Activated B cell treated with CpG ODN at 0.5 μM for 24 hours (primary cell): Measurements from ENCODE around the gene BIK. TPM values are rescaled to one million over a fixed set of nuclear protein-coding genes. Genes with fewer than 3 reads are reported as not detected.

Experiments used
- ATAC-seq: fragments of 200-7000 bp; cut with Tn5 transposase; one replicate; pipeline ENCODE4 v1.10.0; 2021; ENCODE audit warnings: low read depth, mild to moderate bottlenecking, moderate library complexity
- CTCF ChIA-PET: fragments of 350-600 bp; sonication (Branson Sonifier 250); formaldehyde crosslinking; loops from one replicate; lab custom pipeline; 2021; ENCODE audit warnings: antibody characterized with exemption; lab: Charles Lee
- POLR2A ChIA-PET: fragments of 350-600 bp; sonication (Branson Sonifier 250); formaldehyde crosslinking; loops from one replicate; lab custom pipeline; 2021; ENCODE audit warnings: antibody characterized with exemption; lab: Charles Lee
- DNase-seq: peaks from one replicate; pipeline ENCODE4 v3.0.0; 2022
- H3K27ac Mint-ChIP-seq: one replicate; pipeline ENCODE4 v1.8.0; 2020; ENCODE audit warnings: mixed read lengths
- H3K27me3 Mint-ChIP-seq: one replicate; pipeline ENCODE4 v1.8.0; 2021; ENCODE audit warnings: mixed read lengths
- H3K36me3 Mint-ChIP-seq: one replicate; pipeline ENCODE4 v1.8.0; 2021; ENCODE audit warnings: low read depth, mixed read lengths
- H3K4me1 Mint-ChIP-seq: one replicate; pipeline ENCODE4 v1.8.0; 2021; ENCODE audit warnings: mixed read lengths
- H3K4me3 Mint-ChIP-seq: one replicate; pipeline ENCODE4 v1.8.0; 2020; ENCODE audit warnings: mild to moderate bottlenecking, mixed read lengths
- H3K9me3 Mint-ChIP-seq: one replicate; pipeline ENCODE4 v1.8.0; 2020; ENCODE audit warnings: mixed read lengths
- CTCF ChIP-seq: fragments of 200-600 bp; IDR thresholded peaks from one replicate; pipeline ENCODE4 v1.8.0; 2022; ENCODE audit warnings: antibody characterized with exemption, mild to moderate bottlenecking
- intact Hi-C: fragments of 100-400 bp; cut with micrococcal nuclease; formaldehyde crosslinking; loops from one replicate; pipeline ENCODE4 v1.15.1; 2024
- total RNA-seq: library from RNA; stranded (reverse); gene quantifications from 2 replicates; pipeline ENCODE4 v1.2.3, GENCODE V29; 2022

The BIK gene
- total RNA-seq, 1 donor from 2014 or later, result 2.6 TPM

- intact Hi-C loops, result loop anchor here (10.0 kb wide), 1 partner anchor 133 kb away; the partner anchor contains the start of gene PACSIN2
- CTCF ChIA-PET, result no interaction called here
- H3K27ac Mint-ChIP-seq, result peak overlapping the region; percentile 81
Measured at GRCh38 chr22:43147821-43148220, 37.3 kb downstream of the BIK start.

GRCh38 chr22:43148581-43148980, 38.0 kb downstream of the BIK start:
- CTCF ChIA-PET, result no interaction called here
- POLR2A ChIA-PET, result interaction anchor here (0.6 to 1.5 kb wide), 2 partner anchors 39 to 533 kb away, joined by 3 to 6 read pairs; no protein-coding TSS in a partner anchor
- H3K36me3 Mint-ChIP-seq, result peaks cover 3% of the 10 kb centered on the region
- no peak overlapping the region for H3K4me3 Mint-ChIP-seq
- intact Hi-C loops, result loop anchor here (10.0 kb wide), 1 partner anchor 134 kb away; the partner anchor contains the start of gene PACSIN2
- H3K9me3 Mint-ChIP-seq, result no peaks in the 10 kb centered on the region
- no peak for DNase-seq
- no peaks in the 10 kb centered on the region for H3K27me3 Mint-ChIP-seq
- peak overlapping the region; percentile 81 for H3K27ac Mint-ChIP-seq
- TF ChIP-seq CTCF, result no peak
- H3K4me1 Mint-ChIP-seq, result peaks cover 54% of the 10 kb centered on the region
- ATAC-seq, result no peak

More at GRCh38 chr22:43147821-43148220, 37.3 kb downstream of the BIK start:
- Mint-ChIP-seq H3K36me3 (peaks cover 3% of the 10 kb centered on the region), H3K4me1 (peaks cover 52% of the 10 kb centered on the region), H3K27me3 (no peaks in the 10 kb centered on the region), H3K9me3 (no peaks in the 10 kb centered on the region), H3K4me3 (peak overlapping the region; percentile 70)
- no peak for ATAC-seq
- POLR2A ChIA-PET, result interaction anchor here (0.9 to 1.5 kb wide), 3 partner anchors 40 to 1705 kb away, joined by 3 to 6 read pairs (median 4); no protein-coding TSS in a partner anchor
- no peak for TF ChIP-seq CTCF
- DNase-seq, result no peak

GRCh38 chr22:43150731-43151206, 40.2 kb downstream of the BIK start:
- Mint-ChIP-seq H3K4me3 (peak overlapping the region; percentile 89), H3K4me1 (peaks cover 51% of the 10 kb centered on the region)

GRCh38 chr22:43151251-43152002, 40.9 kb downstream of the BIK start, which contains the start of gene TSPO:
Gene TSPO (plus strand): TSS chr22:43151559. CDS start chr22:43159239, 7,680 bp downstream.
- Mint-ChIP-seq H3K27me3 (no peaks in the 10 kb centered on the region), H3K9me3 (no peaks in the 10 kb centered on the region), H3K36me3 (peaks cover 3% of the 10 kb centered on the region), H3K4me1 (peaks cover 53% of the 10 kb centered on the region), H3K27ac (peak within 1 kb of the TSS; percentile 82), H3K4me3 (peak within 1 kb of the TSS; percentile 89)
- intact Hi-C loops, result loop anchor here (1.0 to 5.0 kb wide), 3 partner anchors 8 to 39 kb away; partner anchors contain the start of genes BIK, MCAT and TTLL12
- CTCF ChIA-PET, result no interaction called here
- peak; percentile 65 for ATAC-seq
- no peak for TF ChIP-seq CTCF
- peak; percentile 71 for DNase-seq
- POLR2A ChIA-PET, result interaction anchor here (1.0 kb wide), 1 partner anchor 10 kb away, joined by 3 read pairs; no protein-coding TSS in a partner anchor

More at GRCh38 chr22:43150731-43151206, 40.2 kb downstream of the BIK start:
- ChIA-PET CTCF (no interaction called here), POLR2A (no interaction called here)
- DNase-seq, result no peak
- peak overlapping the region; percentile 82 for H3K27ac Mint-ChIP-seq
- no peaks in the 10 kb centered on the region for H3K9me3 Mint-ChIP-seq
- no peak for ATAC-seq
- H3K36me3 Mint-ChIP-seq, result peaks cover 3% of the 10 kb centered on the region
- intact Hi-C loops, result loop anchor here (1.0 to 5.0 kb wide), 2 partner anchors 7 to 38 kb away; partner anchors contain the start of genes BIK and MCAT
- no peak for TF ChIP-seq CTCF
- H3K27me3 Mint-ChIP-seq, result no peaks in the 10 kb centered on the region
